Measurements from ENCODE around the gene ST3GAL3. TPM values are rescaled to one million over a fixed set of nuclear protein-coding genes. Genes with fewer than 3 reads are reported as not detected.
"Not testable (repeated sequence)": the region's sequence is repeated elsewhere in the genome, so short reads cannot be mapped to it uniquely, and the experiment has no call there.

The ST3GAL3 gene
- total RNA-seq, 1 experiment from 2014 or later = 8.3 TPM

DNA sequence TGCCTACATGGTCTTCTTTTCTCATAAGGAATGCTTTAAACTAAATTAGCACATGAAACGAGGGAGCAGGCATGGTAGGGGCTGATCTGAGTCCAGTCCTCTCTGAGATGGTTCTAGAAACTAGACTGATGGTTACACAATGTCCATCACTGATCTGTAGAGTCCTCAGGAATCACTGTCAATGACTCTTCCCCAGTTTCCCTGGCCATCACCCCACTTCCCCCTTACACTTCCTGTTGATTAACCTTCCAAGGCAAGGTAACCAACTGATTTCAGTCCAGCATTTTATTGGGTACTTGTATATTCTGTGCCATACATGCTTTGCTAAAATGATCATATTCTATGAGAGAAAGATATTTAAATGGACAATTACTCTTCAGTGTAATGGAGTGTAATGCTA is 125.7 kb downstream of the ST3GAL3 start:
- H3K9ac ChIP-seq (ENCODE audit: extremely low read depth, insufficient read length, low read length) = no peak overlapping the region
- H3K4ac ChIP-seq (ENCODE audit: low read depth, low read length) = no peak overlapping the region
- no peak overlapping the region for H3K4me2 ChIP-seq (ENCODE audit: insufficient read depth, insufficient read length, low read length)
- H3K79me2 ChIP-seq (ENCODE audit: insufficient read depth, low read length) = no peaks in the 10 kb centered on the region
- H2BK15ac ChIP-seq (ENCODE audit: low read depth, low read length) = no peak overlapping the region
- no peaks in the 10 kb centered on the region for H3K9me3 ChIP-seq (ENCODE audit: control insufficient read depth, low read depth, low read length)
- H3K23ac ChIP-seq (ENCODE audit: insufficient read length, low read depth, low read length) = no peak overlapping the region
- no peaks in the 10 kb centered on the region for H3K27me3 Mint-ChIP-seq (ENCODE audit: low read depth)
- peaks cover 57% of the 10 kb centered on the region in 2 experiments for H3K4me1 Mint-ChIP-seq
- H3K79me1 ChIP-seq (ENCODE audit: insufficient read depth, low read depth, low read length, poor library complexity, severe bottlenecking) = no peaks in the 10 kb centered on the region
- H3K4me3 Mint-ChIP-seq = no peak overlapping the region
- H3K18ac ChIP-seq (ENCODE audit: insufficient read length, low read depth, low read length) = no peak overlapping the region
- DNase-seq = no peak
- no peak overlapping the region for H3K14ac ChIP-seq (ENCODE audit: insufficient read depth, low read length)
- H4K5ac ChIP-seq (ENCODE audit: insufficient read length, low read depth, low read length) = no peak overlapping the region
- H4K20me1 ChIP-seq (ENCODE audit: control insufficient read depth, insufficient read depth, insufficient read length) = no peaks in the 10 kb centered on the region
- no peak overlapping the region for H3K56ac ChIP-seq (ENCODE audit: insufficient read length, low read depth, low read length)
- H3K27me3 ChIP-seq (ENCODE audit: insufficient read depth, low read length) = no peaks in the 10 kb centered on the region
- H2BK120ac ChIP-seq (ENCODE audit: low read depth, low read length, poor library complexity, severe bottlenecking) = no peak overlapping the region
- H3K36me3 Mint-ChIP-seq (ENCODE audit: insufficient read depth in 1 of 3, low read depth in 3 of 3) = peaks cover 0 to 2% (median 0%) of the 10 kb centered on the region in 3 experiments; a peak in 2 of 7 replicates
- H2AK5ac ChIP-seq (ENCODE audit: insufficient read length, low read length) = no peak overlapping the region
- H3K27ac Mint-ChIP-seq = no peak overlapping the region; a peak in 1 of 7 replicates
- H3K23me2 ChIP-seq (ENCODE audit: insufficient read length, low read depth, low read length, poor library complexity, severe bottlenecking) = no peaks in the 10 kb centered on the region
- WGBS (ENCODE audit: extremely low coverage, insufficient read length, low lambda C conversion rate) = no CpG with 5 or more reads among the region's 1 CpG
- no peak overlapping the region for H4K8ac ChIP-seq (replicated peaks; ENCODE audit: insufficient read length, low read depth, low read length)
- no peak overlapping the region for H2BK20ac ChIP-seq (ENCODE audit: low read depth, low read length, poor library complexity, severe bottlenecking)
- H3K9me3 Mint-ChIP-seq = no peaks in the 10 kb centered on the region; a peak in 1 of 5 replicates
- H3T11ph ChIP-seq (ENCODE audit: low read length) = no peak overlapping the region
- H4K91ac ChIP-seq (ENCODE audit: insufficient read length, low read depth, low read length) = no peak overlapping the region
- H3K4me1 ChIP-seq (ENCODE audit: insufficient read depth, low read length) = peaks cover 28% of the 10 kb centered on the region
- TF ChIP-seq, protein P1, sequence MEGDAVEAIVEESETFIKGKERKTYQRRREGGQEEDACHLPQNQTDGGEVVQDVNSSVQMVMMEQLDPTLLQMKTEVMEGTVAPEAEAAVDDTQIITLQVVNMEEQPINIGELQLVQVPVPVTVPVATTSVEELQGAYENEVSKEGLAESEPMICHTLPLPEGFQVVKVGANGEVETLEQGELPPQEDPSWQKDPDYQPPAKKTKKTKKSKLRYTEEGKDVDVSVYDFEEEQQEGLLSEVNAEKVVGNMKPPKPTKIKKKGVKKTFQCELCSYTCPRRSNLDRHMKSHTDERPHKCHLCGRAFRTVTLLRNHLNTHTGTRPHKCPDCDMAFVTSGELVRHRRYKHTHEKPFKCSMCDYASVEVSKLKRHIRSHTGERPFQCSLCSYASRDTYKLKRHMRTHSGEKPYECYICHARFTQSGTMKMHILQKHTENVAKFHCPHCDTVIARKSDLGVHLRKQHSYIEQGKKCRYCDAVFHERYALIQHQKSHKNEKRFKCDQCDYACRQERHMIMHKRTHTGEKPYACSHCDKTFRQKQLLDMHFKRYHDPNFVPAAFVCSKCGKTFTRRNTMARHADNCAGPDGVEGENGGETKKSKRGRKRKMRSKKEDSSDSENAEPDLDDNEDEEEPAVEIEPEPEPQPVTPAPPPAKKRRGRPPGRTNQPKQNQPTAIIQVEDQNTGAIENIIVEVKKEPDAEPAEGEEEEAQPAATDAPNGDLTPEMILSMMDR (conservative IDR thresholded peaks at IDR 0.05) = no peak
- H2BK12ac ChIP-seq (ENCODE audit: insufficient read length, low read depth, low read length) = no peak overlapping the region
- no peak overlapping the region for H2BK5ac ChIP-seq (ENCODE audit: insufficient read length, low read length)
- H2AFZ ChIP-seq (ENCODE audit: low read length) = no peak overlapping the region
- no peak overlapping the region for H3K27ac ChIP-seq (ENCODE audit: insufficient read length, low read depth, low read length)

DNA sequence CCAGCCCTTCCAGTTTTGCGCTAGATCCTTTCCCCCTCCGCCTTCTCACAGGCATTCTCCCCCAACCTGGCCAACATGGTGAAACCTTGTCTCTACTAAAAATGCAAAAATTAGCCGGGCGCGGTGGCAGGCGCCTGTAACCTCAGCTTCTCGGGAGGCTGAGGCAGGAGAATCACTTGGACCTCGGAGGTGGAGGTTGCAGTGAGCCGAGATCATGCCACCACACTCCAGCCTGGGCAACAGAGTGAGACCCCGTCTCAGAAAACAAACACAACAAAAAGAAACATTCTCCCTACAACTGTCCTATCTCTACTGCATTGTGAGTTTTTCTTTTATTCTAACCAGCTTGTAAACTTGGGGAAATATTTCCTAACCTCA is 126.6 kb downstream of the ST3GAL3 start:
- not testable (repeated sequence) for H2BK15ac ChIP-seq (ENCODE audit: low read depth, low read length); H2BK120ac ChIP-seq (ENCODE audit: low read depth, low read length, poor library complexity, severe bottlenecking); H3T11ph ChIP-seq (ENCODE audit: low read length); H3K79me2 ChIP-seq (ENCODE audit: insufficient read depth, low read length); H3K36me3 Mint-ChIP-seq (ENCODE audit: insufficient read depth in 1 of 3, low read depth in 3 of 3); H3K27ac ChIP-seq (ENCODE audit: insufficient read length, low read depth, low read length); H3K4me3 Mint-ChIP-seq; H3K56ac ChIP-seq (ENCODE audit: insufficient read length, low read depth, low read length); H3K9ac ChIP-seq (ENCODE audit: extremely low read depth, insufficient read length, low read length); H3K9me3 ChIP-seq (ENCODE audit: control insufficient read depth, low read depth, low read length); H3K18ac ChIP-seq (ENCODE audit: insufficient read length, low read depth, low read length); H3K27me3 ChIP-seq (ENCODE audit: insufficient read depth, low read length); H2BK20ac ChIP-seq (ENCODE audit: low read depth, low read length, poor library complexity, severe bottlenecking); H4K5ac ChIP-seq (ENCODE audit: insufficient read length, low read depth, low read length); H3K23ac ChIP-seq (ENCODE audit: insufficient read length, low read depth, low read length); H3K23me2 ChIP-seq (ENCODE audit: insufficient read length, low read depth, low read length, poor library complexity, severe bottlenecking); H3K9me3 Mint-ChIP-seq; H2BK5ac ChIP-seq (ENCODE audit: insufficient read length, low read length); H2AK5ac ChIP-seq (ENCODE audit: insufficient read length, low read length); H2AFZ ChIP-seq (ENCODE audit: low read length); H4K20me1 ChIP-seq (ENCODE audit: control insufficient read depth, insufficient read depth, insufficient read length); H3K79me1 ChIP-seq (ENCODE audit: insufficient read depth, low read depth, low read length, poor library complexity, severe bottlenecking); DNase-seq; H4K91ac ChIP-seq (ENCODE audit: insufficient read length, low read depth, low read length); H3K4me2 ChIP-seq (ENCODE audit: insufficient read depth, insufficient read length, low read length); H3K27me3 Mint-ChIP-seq (ENCODE audit: low read depth); H4K8ac ChIP-seq (replicated peaks; ENCODE audit: insufficient read length, low read depth, low read length); H2BK12ac ChIP-seq (ENCODE audit: insufficient read length, low read depth, low read length); H3K14ac ChIP-seq (ENCODE audit: insufficient read depth, low read length); H3K4ac ChIP-seq (ENCODE audit: low read depth, low read length)
- WGBS (ENCODE audit: extremely low coverage, insufficient read length, low lambda C conversion rate) = no CpG with 5 or more reads among the region's 10 CpGs
- peaks cover 66% of the 10 kb centered on the region in 2 experiments for H3K4me1 Mint-ChIP-seq
- H3K4me1 ChIP-seq (ENCODE audit: insufficient read depth, low read length) = peaks cover 31% of the 10 kb centered on the region
- peak overlapping the region in 1 of 3 experiments; percentile 13; a peak in 2 of 7 replicates for H3K27ac Mint-ChIP-seq
